Left lobe of liver (tissue), 2 donors: ENCODE measurements around the gene PTGR2. TPM values are rescaled to one million over a fixed set of nuclear protein-coding genes. Genes with fewer than 3 reads are reported as not detected.
A peak's percentile ranks its signal among the peaks of the same experiment; 100 is the strongest.
"Not testable (repeated sequence)": the region's sequence is repeated elsewhere in the genome, so short reads cannot be mapped to it uniquely, and the experiment has no call there.

Experiments
- ATAC-seq: fragments of 200-7000 bp; cut with Tn5 transposase; one replicate; pipeline ENCODE4 v1.9.1; 2020; ENCODE audit warnings: mild to moderate bottlenecking, moderate library complexity
- DNase-seq: peaks from one replicate; pipeline ENCODE4 v3.0.0-alpha.2; 2020; ENCODE audit warnings: low spot score
- total RNA-seq: library from RNA; stranded (reverse); gene quantifications from one replicate; pipeline ENCODE4 v1.2.1, GENCODE V29; 2021
- donor health status: DM: no; HTN: no; CAD: no; lungs with moderate emphysema.
- donor health status: DM: no; HTN: yes; CAD: no.

Gene PTGR2
- total RNA-seq, 1 donor from 2014 or later = 10.9 TPM

DNA sequence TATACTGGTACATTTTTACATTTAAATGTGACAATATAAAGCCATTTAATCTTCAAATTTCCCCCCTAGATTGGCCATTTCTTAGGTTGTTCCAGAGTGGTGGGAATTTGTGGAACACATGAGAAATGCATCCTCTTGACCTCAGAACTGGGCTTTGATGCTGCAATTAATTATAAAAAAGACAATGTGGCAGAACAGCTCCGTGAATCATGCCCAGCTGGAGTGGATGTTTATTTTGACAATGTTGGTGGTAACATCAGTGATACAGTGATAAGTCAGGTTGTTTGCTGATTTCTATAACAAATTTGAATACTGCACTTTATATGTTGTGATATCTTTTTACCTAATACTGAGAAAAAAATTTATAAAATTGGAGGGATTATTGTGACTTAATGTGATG, 27.4 kb downstream of the PTGR2 start:
- ATAC-seq (no peak), DNase-seq (no peak)

DNA sequence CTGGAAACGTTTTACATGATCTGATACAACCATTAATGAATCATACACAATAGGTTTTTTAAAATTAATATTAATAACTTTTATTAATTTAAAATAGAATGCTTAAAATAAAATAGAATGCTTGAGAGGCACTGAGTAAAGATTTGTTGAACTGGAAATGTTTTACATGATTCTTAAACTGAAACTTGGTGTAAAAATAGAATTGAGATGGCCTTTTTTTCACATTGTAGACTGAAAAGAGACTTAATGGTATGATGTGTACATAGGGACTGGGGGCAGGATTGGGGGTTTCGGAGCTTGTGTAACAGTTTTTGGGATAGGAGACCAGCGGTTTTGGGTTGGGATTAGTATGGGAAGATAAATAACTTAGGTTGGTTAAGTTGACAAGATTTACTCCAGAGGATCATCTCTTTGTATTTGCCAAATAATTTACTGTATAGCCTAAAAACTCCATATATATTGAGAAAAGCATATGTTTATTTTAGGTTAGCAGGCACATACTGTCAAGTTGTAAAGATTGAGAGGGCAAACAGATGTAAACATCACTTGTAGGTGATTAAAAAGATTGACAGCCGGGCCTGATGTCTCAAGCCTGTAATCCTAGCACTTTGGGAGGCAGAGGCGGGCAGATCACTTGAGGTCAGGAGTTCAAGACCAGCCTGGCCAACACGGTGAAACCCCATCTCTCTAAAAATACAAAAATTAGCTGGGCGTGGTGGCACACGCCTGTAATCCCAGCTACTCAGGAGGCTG, 33.0 kb downstream of the PTGR2 start:
- ATAC-seq (no peak), DNase-seq (no peak)

DNA sequence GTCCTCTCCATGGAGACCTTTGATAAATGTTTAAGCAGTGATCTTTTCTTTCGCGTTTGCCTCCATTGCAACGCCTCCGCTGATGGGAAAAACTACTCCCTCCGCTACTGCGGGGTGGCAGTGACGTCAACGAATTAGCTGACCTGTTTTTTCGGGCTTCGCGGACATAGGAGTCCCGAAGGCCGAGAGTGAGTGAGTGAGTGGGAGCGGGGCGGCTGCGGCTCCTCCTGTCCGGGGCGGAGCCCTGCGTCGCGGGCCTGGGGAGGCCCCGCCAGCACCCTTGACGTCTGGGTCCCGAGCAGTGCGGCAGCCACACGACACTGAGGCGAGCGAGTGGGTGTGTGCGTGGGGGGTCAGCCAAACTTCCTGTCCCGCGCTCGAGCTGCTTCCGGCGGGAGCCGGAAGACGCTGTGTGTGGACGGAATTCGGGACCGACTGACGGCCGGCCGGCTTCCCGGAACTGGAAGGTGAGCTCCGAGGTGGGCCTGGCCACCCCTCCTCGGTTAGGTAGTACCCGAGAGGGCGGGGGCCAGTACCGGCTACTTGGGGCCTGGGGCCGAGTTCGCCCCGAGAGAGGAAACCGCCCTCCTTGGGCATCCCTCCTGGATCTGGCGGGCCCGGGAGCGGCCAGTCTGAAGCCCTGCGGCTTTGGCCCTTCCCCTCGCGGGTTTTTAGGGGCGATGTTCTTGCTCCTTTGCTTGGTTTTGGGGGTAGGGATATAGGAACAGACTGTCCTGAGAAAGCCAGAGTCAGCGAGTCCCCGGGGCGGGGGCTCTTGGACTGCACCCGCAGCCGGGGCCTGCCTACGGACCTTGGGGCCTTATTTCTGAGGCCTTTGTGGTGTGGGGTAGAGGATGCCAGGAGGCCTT, 35.1 kb downstream of the PTGR2 start, which contains the start of gene ZNF410:
Gene ZNF410, plus strand, starts transcription at position 411 of the 869 bp plus-strand sequence. CDS start 5,317 bp downstream, outside the sequence.
- DNase-seq (peak; percentile 96), ATAC-seq (peak; percentile 97)

- DNase-seq = no peak
- ATAC-seq = no peak
These were observed 35.6 kb downstream of the PTGR2 start for GRCh38 chr14:73887318-73887616.

- no peak for ATAC-seq
- no peak for DNase-seq
These were observed 36.2 kb downstream of the PTGR2 start for GRCh38 chr14:73887694-73888459.

DNA sequence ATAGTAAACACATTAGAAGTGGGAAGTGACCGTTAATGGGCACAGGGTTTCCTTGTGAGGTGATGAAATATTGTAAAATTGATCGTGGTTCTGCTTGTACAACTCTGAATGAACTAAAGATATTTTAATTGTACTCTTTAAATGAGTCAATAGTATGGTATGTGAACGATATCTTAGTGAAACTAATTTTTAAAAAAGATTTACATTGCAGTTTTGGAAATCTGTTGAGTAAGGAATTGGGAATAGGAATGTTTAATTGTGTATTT, 36.8 kb downstream of the PTGR2 start:
- DNase-seq = no peak
- ATAC-seq = no peak

DNA sequence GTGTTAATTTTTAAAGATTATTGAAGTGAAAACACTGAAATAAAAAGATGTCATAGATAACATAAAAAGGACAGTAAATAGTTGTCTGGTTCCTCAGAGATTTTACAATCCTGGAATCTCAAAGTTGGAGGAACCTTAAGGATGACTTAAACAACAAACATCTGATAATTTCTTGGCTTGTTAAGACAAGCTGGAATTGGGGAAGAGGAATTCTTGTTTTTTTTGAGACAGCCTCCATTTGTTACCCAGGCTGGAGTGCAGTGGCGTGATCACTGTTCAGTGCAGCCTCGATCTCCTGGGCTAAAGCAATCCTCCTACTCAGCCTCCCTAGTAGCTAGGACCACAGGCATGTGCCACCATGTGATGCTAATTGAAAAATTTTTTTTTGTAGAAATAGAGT, 37.3 kb downstream of the PTGR2 start:
- DNase-seq (no peak), ATAC-seq (no peak)

GRCh38 chr14:73889376-73889775, 37.7 kb downstream of the PTGR2 start:
- DNase-seq (no peak), ATAC-seq (no peak)

- ATAC-seq, DNase-seq: not testable (repeated sequence)
These were observed 42.6 kb downstream of the PTGR2 start for GRCh38 chr14:73894180-73894687.

GRCh38 chr14:73895939-73896338, 44.3 kb downstream of the PTGR2 start:
- ATAC-seq = no peak
- DNase-seq = no peak

DNA sequence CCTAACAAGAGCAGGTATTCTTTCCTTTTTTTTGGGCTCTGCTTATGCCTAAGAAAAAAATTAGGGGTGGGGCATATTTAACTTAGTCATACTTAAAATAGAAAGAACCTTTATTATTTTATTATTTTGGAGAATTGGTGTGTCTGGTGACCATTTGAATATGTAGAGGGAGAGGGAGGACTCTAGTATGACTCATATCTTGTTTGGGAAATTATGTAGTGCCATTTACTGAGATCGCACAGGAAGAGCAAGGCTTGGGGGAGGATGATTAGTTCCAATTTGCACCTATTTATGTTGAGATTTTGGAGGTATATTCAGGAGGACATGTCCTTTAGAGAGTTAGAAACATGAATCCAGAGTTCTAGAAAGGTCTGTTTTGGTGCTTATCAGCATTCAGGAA, 44.9 kb downstream of the PTGR2 start:
- ATAC-seq (no peak), DNase-seq (no peak)

DNA sequence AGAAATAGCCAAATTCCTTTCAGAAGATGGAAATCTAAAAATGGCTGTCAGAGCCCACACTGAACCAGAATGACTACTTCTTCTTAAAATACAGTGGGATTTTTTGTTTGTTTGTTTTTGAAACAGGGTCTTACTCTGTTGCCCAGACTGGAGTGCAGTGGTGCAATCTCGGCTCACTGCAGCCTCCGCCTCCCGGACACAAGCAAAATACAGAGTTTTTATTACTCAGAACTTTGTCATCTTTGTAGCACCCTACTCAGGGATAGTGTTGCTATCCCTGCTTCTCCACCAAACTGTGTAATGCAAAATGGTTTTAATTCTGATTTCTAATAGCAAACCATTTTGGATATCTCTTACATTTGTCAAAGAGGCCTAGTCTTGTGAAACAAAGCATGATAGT, 51.4 kb downstream of the PTGR2 start:
- no peak for ATAC-seq
- DNase-seq = no peak

DNA sequence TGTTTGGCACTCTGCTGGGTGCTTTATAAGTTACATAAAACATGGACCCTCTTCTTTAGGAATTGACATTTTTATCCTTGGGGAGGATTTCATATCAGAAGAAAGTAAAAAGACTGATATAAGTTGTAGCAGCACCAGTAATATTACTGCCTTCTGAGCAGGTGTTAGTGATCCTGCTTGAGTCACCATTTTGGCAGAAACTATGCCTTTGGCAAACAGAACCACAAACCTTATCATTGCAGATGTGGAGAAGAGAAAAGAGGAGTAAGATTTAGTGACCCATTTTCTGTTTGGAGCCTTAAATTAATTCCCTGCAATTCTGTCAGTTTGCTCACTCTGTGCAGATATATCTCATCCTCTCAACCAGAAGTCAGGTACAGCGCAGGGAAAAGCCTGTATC, 58.0 kb downstream of the PTGR2 start:
- DNase-seq (no peak), ATAC-seq (no peak)

DNA sequence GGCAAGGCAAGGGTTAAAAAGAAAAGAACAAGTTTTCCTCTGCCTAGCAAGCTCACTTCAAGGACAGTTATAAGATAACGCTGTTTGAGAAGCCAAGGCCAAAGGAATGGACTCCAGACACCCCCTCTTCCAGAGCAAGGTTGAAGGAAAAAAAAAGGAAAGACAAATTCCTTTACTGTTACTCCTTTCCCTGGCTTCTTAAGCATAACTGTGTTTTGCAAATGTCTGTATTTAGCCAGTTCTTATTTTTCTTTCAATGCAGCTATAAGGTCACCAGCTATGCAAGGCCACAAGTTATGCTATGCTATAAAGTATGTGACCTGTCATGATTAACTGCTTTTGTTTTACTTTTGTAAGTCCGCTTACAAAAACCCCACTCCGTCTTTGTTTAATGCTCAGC, 61.6 kb downstream of the PTGR2 start:
- no peak for ATAC-seq
- DNase-seq = no peak

DNA sequence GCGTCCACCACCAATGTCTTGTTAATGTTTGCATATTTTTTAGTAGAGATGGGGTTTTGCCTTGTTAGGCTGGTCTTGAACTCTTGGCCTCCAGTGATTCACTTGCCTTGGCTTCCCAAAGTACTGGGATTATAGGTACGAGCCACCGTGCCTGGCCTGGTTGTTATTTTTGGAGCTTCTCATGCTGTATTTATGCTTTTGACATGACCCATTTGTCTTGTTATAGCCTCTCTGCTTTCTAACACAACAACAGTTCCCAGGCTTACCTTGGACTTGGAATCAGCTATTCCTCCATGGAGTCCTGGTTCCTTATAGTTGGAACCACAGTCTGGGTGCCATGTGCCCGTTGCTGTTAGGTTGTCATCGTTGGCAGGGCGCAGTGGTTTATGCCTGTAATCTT, 64.7 kb downstream of the PTGR2 start:
- DNase-seq (no peak), ATAC-seq (no peak)

DNA sequence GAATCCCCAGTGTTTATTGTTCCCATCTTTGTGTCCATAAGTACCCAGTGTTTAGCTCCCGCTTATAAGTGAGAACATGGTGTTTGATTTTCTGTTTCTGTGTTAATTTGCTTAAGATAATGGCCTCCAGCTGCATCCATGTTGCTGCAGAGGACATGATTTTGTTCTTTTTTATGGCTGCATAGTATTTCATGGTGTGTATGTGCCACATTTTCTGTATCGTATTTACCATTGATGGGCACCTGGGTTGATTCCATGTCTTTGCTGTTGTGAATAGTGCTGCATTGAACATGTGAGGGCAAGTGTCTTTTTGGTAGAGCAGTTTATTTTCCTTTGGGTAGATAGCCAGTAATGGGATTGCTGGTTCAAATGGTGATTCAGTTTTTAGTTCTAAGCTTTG, 67.8 kb downstream of the PTGR2 start:
- ATAC-seq, DNase-seq: not testable (repeated sequence)

DNA sequence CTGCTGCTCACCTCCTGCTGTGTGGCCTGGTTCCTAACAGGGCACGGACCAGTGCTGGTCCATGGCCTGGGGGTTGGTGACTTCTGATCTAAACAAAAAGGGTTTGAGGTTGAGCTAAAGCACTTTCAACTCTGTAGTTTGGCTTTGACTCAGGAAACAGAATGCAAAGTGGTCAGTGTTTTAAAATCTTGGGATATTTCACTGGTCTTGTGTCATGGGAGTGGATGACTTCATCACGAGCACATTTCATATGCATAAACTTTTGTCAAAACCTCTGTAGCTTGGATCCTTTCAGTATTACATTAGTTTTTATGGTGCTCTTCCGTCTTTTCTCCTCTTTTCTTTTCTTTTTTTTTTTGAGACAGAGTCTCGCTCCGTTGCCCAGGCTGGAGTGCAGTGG, 72.7 kb downstream of the PTGR2 start:
- ATAC-seq (no peak), DNase-seq (no peak)
